Dermis blood vessel endothelial cell (primary cell): ENCODE measurements around the gene DCANP1. TPM values are rescaled to one million over a fixed set of nuclear protein-coding genes. Genes with fewer than 3 reads are reported as not detected.

Source experiments
- DNase-seq: peaks from one replicate; pipeline ENCODE4 v3.0.0; 2010
- total RNA-seq: library from RNA; depleted of rRNA; stranded (reverse); fragments of >200 nt; gene quantifications from 2 replicates; pipeline ENCODE4 v1.2.3, GENCODE V29; 2014

Gene DCANP1
- total RNA-seq, 1 donor from 2014 or later: not detected

DNA sequence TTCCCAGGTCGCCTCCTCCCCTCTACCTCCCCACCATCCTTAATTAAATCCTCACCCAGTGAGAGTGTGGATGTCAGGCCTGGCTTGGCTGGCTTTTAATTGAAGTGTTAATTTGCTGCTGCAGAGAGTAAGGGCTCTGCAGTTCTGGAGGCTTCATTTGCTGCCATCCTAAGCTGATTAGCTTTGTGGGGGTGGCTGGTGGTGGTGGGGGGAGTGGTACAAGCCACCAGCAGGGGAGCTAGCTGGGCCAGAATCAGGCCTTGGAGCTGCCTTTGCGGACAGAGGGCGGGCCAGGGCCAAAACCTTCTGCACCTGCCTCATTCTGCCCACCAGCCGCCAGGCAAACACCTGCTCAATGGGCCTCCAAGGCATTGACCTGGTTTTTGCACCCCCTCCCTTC is 31.8 kb upstream of the DCANP1 start:
- no peak for DNase-seq

DNA sequence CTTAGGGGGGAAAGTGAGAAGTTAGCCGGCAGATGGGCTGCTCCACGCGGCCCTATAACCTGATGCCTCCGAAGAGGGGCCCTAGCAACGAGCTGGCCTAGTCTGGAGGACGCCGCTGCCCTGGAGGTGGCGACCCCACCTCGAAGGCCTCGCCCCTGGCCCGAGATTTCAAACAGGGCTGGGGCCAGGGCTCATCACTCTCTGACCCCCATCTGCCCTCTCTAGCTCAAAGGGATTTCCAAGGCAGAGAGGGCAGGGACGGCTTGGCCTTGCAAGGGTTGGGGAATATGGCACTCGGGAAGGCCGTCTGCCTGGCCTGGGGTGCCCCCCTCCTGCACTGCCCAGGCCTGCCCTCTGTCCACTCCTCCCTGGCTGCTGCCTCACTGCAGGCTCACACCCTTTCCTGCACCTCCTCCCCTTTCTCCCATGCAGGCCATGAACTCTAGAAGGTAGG is 30.5 kb upstream of the DCANP1 start:
- no peak for DNase-seq

DNA sequence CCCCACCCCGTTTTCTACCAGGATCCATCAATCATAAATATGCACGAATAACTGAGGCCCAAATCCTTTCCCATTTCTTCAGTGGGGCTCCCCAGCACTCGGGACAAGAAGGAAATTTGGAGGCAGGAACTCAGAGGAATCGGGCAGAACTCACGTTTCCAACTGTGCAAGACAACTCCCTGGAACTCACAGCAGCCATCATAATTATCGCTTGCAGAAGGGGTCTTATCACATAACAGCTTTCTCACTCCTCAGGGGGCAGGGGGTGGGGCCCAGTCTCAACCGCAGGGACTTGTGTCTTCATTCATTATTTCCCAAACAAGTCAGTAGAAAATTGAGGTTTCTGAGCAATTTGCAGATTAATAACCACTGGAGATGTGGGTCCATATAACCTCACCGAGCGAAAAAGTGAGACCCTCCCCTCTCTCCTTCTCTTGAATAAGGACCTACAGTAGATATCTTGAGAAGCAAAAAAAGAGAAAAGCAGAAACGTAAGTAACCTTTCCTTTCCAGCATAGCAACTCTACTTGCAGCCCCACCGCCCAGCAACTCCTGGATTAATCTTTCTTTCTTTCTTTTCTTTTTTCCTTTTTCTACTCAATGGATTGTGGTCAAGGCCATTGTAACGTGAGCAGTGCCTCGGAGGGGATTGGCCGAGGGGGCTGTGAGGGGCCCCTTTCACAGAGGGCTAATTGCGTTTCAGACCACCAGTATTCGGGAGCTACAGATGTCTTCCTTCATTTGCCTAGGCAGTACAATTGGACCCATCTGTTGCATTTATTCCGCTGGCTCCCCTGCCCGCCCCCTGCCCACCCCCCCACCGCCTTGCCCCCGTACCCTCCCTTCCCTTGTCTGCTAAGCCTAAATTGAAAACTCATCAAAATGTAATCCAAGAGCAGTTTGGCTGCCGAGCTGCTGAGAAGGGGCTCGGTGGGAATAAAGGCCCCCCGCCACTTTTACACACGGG is 29.8 kb upstream of the DCANP1 start:
- no peak for DNase-seq

DNA sequence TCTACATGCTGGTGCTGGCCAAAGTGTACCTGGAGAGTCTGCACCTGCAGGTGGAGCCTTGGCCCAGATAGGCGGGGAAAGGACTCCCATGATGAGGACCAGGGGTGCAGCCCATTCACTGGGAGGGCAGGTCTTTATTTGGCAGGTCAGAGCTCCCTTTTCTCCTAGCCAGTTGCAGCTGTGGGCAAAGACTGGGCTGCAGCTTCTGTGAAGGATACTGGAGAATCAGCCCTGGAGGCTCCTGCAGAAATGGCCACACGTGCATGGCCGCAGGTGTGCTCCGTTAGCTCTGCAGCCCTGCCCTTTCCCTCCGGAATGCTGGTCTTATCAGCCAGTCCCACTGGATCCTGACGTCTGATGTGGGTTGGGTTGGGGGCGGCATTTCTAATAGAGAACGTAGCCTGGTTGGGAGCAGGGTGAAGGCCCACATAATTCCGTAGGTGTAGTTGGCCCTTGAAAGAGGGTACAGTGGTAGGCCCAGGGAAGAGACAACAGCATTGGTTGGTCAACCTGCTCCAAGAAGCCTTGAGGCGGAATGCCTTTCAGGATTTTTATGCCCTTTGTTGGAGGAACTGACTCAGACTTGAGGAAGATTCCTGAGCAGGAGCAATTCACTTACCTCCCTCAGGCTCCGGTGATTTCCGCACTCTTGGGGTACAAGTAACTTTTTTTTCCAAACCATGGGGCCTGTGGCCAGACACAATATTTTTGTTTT is 27.0 kb upstream of the DCANP1 start:
- no peak for DNase-seq

DNA sequence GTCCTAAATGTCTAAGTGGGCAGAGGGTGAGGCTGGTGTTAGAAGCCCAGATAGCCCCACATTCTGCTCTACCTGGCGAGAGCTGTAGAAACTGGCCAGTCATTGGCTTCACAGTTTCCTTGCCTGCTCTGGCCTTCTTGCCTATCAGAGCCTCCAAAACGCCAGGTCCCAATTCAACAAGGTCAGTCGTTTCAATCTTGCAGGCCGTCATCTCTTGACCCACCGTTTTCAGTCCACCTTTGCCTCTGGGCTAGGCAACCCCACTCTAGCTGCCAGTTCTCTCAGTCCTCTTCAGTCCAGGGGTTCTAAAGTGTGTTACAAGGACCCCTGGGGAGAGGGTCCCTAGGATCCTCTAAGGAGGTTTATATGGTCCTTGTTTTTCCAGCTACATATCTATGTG is 25.0 kb upstream of the DCANP1 start:
- DNase-seq: no peak

DNA sequence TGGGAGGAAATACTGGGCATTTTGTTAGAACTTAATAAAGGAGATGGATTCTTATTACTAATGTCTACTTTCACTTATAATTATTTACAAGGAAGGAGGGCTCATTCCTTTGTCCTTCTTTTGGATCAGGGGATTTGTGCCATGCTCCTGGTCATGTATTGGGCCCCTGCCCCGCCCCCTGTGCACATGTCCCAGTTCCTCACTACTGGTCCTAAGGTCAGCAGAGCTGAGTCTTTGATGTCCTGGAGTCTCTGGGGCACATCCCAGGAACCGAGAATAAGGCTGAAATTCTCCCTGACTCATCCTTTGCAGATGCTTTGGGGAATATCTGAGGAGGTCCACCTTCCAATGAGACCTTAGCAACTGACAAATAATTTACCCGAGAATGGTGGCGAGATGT is 24.6 kb upstream of the DCANP1 start:
- DNase-seq: no peak

DNA sequence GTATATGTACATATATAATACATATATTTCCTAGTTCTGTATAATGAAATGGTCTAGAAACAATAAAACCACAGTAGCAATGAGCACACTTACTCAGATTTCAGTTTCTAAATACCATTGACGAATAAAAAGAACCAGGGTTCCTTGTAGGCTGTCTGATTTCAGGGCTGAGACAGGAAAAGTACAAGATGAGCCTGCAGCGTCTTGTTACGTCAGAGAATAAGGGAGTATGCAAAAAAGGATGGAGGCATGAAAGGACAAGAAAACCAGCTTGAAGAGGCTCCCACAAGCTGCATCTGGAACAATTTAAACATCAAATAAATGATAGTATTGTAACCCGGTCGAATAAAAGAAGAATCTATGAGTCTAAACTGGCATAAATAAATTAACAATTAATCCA is 22.8 kb upstream of the DCANP1 start:
- no peak for DNase-seq

DNA sequence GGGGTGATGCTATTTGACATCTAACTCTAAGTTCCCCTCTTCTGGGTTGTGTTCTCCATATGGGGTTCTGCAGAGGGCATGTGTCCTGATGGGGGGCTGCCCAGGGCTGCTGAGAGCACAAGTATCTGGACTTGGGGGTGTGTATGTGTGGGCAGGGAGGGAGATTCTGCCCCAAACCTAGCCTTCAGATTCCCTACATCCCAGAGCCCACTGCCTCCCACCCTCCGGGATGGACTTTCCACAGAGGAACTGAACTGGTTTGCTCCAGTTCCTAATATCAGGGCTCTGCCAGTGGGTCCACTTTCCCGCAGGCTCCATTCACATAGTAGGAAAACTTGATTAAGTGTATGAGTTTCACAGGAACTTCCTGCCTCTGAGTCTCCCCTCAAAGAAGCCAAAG is 21.4 kb upstream of the DCANP1 start:
- no peak for DNase-seq

DNA sequence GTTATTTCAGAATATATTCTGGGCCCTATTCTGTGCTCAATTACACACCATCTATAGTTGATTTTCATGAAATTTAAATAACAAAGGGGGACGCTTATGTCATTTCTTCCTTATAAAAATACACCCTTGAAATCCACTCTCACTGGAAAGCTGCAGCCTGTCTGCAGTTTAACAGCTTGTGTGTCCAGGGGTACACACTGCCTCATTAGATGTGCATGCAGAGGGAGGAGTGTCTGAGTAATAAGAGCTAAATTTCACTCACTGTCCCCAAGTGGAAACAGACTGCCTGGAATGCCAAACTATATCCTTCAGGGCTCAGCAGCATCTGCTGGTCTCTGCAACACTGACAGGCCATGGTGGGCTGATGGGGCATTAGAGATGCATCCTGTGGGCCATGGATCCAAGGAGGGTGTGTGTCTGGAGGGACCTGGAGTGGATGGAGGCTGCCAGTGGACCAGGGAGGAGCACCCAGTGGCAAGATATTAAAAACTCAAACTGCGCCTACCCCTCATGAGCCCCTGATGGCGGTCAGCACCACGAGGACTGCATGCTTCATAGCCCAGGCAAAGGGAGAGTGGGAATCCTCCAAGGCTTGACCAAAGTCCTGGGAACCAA is 20.8 kb upstream of the DCANP1 start:
- DNase-seq: no peak

DNA sequence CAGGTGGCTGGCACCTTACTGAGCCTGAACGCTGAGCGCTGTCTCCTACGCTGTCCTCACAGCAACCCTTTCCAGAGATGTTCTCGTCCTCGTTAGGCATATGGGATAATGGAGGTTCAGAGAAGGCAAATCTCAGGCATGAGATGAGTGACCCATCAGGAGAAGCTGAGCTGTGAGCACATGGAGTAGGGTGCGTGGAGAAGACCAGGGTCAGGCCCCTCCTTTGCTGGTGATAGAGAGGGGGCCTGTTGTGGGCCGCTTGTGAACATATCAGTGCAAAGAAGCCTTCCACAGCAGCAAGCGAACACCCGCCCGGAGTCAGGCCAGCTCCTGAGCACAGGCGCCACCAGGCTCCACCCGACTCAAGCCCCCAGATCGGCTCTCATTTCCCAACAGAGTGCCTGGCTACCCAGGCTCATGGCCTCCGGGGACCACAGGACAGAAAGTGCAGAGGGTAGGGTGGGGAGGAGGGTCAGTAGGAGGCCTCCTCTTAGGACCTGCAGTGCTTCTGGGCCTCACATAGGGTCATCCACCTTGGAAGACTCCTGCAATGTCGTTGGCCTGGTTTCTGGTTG is 20.0 kb upstream of the DCANP1 start:
- no peak for DNase-seq

DNA sequence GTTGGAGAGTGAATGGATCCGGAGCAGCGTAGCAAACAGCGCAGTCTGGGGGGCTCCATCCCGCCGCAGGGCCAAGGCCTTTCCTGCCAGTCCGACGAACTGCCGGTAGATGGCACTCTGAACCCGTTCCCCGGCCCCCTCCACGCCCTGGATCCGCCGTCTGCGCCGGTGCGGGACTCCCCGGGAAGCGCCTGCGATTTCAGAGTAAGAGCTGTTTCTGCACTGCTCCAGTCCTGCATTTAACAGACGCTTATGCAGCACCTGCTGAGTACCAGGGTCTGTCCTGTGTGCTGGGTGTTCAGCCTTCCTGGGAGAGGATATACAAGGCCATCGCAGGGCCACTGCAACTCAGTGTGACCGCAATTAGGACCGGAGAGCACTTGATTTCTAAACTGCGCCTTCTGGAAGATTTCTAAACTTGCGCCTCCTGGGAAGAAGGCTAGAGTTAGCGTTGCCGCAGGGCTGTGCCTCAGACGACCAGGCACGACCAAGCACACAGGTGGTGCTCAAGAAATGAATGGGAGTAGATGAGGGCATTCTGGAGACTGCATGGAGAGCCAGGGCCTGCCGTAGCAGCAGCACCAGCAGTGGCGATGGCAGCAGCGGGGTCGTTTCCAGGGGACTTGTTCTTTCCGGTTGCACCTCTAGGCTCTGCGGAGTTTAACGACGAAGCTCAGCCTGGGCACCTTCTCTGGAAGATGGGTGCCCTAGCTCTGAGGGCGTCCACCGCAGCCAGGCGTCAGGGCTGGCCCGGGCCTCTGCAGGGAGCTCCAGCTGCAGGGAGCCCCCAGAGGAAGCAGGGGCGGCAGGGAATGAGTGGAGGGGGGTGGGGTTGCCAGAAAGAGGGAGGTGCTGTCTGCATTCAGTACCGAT is 19.3 kb upstream of the DCANP1 start:
- peak; percentile 75 for DNase-seq

DNA sequence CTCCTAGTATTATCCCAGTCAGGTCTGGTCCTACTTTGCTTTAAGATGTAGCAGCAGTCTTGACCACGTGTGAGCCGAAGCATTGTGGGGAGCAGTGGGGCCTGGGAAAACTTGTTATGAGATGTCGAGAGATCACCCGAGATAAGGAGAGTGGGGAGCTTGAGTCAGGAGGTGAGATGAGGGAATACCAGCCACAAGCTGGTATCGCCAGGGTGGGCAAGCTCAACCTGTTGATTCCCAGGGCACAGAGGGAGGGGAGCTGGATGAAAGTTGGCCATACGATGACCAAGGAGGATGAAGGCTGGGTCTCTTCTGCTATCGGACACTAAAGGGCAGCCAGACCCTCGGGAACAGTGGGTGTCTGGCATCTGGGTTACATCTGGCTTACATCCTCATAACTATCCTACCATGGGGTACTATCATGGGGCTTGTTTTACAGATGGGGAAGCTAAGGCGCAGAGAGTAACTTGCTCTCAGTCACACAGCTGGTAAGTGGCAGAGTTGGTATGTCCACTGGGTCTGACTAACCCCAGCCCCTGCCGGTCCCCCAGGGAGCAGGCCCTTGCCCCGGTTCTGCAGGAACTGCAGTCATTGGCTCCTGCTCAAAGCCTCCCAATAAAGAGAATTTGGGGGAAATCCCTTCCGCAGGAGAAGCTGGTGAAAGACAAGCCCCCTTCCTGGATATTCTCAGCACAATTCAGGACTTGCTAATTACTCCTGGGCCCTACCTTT is 18.4 kb upstream of the DCANP1 start:
- no peak for DNase-seq

DNA sequence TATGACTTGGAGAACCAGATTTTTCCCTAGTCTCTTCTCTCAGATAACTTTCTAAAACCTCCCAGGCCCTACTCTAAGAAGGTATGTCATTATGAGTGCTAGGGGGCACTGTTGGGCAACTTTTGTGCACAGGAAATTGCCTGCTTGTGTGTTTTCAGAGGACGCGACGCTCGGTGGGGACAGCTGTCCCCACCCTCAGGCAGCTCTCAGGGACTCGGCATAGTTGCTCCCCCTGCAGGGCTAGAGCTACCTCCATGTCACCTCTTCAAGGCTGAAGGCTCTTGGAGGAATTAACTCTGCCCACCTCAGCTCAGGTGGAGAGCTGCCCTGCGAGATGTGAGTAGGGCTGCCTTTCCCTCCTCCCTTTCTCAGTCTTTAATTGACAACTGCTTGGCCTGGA is 15.2 kb upstream of the DCANP1 start:
- DNase-seq: peak; percentile 66

DNA sequence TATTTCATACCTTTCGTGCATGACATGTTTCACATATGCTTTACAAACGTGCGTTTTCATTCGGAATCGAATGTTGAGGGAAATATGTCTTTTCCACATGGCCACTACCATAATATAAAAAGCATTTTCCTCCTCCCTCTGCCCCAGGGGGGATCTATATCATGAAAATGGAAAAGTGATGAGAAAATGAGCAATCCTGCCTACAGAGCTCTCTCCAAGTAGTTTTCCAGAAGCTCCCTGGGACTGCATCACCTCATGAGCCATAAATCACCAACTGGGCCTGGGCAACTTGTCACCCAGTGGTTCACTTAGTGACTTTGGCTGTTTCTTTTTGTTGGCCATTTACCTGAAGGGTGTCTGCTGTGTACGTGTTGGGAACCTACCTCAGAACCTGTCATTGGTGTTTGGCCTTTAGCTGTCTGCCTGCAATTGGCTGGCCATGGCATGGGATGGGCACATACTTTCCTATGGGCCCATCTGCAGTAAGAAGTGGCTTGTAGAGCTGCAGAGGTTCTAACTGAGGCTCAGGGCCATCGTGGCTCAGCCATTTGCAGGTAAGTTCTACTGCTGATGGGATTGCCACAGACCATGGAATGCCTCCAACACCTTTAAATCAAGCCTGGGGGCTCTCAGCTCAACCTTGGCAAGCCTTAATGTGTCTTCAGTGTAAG is 14.5 kb upstream of the DCANP1 start:
- DNase-seq: no peak

DNA sequence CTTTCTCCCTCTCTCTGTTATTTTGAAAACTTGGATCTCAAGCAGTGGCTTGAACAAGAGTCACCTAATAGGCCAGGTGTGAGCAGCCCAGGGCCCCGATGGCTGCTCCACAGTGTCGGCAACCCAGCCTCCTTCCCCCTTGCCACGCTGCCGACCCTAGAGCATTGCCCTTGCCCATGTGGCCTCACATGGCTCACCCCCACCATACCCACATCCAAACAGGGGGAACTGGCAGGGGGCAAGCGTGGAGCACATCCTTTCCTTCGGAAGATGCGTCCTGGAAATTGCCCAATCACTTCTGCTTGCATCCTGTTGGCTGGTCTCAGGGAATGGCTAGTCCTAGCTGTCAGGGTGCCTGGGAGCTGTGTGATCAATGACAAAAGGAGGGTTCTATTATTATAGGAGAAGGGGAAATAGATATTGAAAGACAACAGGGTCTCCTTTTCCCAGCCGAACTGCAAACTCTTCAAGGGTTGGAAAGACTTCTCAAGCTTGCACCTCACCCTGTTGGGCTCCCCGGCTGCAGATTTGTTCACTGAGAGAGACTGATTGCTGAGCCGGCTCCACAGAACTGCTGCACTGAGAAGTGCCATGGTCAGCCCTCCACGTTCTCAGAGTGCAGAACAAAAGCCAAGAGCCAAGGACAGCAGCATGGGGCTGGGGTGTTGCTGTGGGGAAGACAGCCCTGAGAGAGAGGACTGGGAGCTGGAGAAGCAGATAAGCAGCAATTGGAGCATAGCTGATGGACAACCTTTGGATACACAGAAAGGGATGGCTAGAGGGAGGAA is 13.3 kb upstream of the DCANP1 start:
- no peak for DNase-seq

DNA sequence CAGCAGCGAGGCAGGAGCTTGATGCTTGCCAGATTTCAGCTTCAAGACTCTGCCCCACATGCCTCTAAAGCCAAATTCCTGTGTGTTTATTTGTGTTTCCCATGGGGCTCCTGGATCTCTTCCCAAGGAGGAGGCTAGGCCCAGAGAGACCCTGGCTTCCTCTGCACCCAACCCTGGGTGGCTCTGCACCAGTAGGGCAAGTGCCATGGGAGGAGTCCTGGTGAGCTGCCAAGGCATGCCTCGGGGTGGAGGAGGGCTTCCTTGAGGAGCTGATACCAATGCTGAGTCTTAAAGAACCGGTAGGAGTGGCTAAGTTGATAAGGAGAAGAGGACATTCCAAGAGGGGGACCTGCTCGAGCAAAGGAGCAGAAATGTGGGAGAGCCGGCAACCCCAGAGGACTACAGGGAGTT is 11.8 kb upstream of the DCANP1 start:
- no peak for DNase-seq

DNA sequence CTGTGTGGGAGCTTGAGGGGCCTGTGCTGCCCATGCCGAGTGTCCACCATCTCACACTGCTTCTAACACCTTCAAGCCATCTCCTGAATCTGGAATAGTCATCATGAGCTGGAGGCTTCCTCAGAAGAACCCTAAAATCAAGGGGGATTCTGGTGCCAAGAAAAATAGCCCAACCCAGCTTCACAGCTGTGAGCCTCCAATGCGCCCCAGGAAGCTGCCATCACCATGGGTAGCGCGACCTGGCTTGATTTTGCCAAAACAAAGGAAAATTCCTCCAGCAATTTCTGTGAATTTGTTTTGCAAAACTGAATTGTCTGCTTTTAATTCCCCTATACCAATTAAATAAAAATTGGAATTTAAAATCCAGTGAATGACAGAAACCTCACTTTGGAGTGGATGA is 11.2 kb upstream of the DCANP1 start:
- no peak for DNase-seq

DNA sequence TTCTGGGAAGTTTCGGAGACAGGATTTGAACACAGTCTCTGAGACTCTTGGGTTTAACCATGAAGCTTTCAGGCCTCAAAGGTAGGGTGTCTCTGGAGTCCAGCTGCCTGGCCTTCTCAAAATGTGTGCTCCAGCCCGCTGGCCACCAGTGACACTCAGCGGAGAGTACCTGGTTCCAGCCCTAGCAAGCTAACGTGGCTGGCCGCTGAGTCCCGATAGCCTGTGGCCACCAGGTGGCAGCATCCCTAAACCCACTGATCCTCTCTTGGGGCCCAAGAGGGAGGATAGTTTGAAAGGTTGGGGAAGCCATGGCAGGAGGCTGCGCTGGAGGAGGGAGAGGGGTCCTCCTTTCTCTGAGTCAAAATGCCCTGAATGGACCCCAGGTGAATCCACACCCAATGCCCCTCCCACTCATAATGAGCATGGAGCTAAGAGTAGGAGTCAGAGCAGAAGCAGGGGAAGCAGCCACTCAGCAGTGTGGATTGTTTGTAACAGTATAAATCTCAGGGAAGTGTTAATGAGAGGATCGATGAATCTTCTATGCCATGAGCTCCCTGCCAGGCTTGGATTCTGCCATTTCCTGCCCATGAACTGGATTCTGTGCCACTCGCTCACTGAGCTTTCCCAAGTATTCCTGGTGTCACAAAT is 10.4 kb upstream of the DCANP1 start:
- DNase-seq: peak; percentile 79
